Testis (tissue), 2 donors: ENCODE measurements around the gene NLK.

Experiments used
- CTCF ChIP-seq, 3 experiments: fragments of 450-650 bp in 2 of 3; fragments of 200-600 bp in 1 of 3; sonication (generic) in 1 of 3; IDR thresholded peaks; one replicate each; pipeline ENCODE4 v1.5.1; 2016 to 2019; ENCODE audit warnings: antibody characterized with exemption in 3 of 3, mild to moderate bottlenecking in 2 of 3, moderate library complexity in 1 of 3
- POLR2A ChIP-seq: fragments of 450-650 bp; IDR thresholded peaks from one replicate; pipeline ENCODE4 v1.6.1; 2017; ENCODE audit warnings: antibody characterized with exemption, mild to moderate bottlenecking, moderate library complexity

- TF ChIP-seq CTCF (IDR thresholded peaks at IDR 0.05) (no peak), POLR2A (no peak)
Observed at GRCh38 chr17:28228986-28229729, 186.7 kb downstream of the NLK start.
